K562 (cell line): ENCODE measurements around the gene GPR35.

ENCODE experiments used
- CEBPB ChIP-seq: fragments of 450-650 bp; IDR thresholded peaks from 2 replicates; pipeline ENCODE4 v1.6.1; 2016; ENCODE audit warnings: missing genetic modification characterization, missing compliant biosample characterization
- FOXM1 ChIP-seq, 2 experiments: fragments of 450-650 bp in 1 of 2; sonication (generic) in 1 of 2; formaldehyde crosslinking in 1 of 2; IDR thresholded peaks; 2 replicates each; pipeline versions ENCODE4 v1.6.1 to v1.9.0; 2017 to 2022; ENCODE audit warnings: low read depth in 2 of 2, mild to moderate bottlenecking in 2 of 2, missing genetic modification reagents in 1 of 2, moderate library complexity in 1 of 2
- ILK ChIP-seq: fragments of 450-650 bp; IDR thresholded peaks from 2 replicates; pipeline ENCODE4 v1.6.1; 2016; ENCODE audit warnings: missing genetic modification characterization, low read depth, mild to moderate bottlenecking, missing compliant biosample characterization, moderate library complexity, borderline replicate concordance
- POLR2AphosphoS5 ChIP-seq: IDR thresholded peaks from 2 replicates; pipeline ENCODE4 v1.6.1; 2011; ENCODE audit warnings: mild to moderate bottlenecking, low read depth, low read length, moderate library complexity; ENCODE audit not compliant: control insufficient read depth, insufficient read depth
- YY1 ChIP-seq, 3 experiments: IDR thresholded peaks; 2 replicates each; pipeline ENCODE4 v1.6.1; 2011; ENCODE audit warnings: low read length in 2 of 3, mild to moderate bottlenecking in 2 of 3, moderate library complexity in 2 of 3, borderline replicate concordance in 1 of 3, control low read depth in 1 of 3, low read depth in 1 of 3; ENCODE audit not compliant: insufficient read depth in 3 of 3, insufficient replicate concordance in 2 of 3, control insufficient read depth in 1 of 3, insufficient read length in 1 of 3; ENCODE audit errors: extremely low read depth in 1 of 3
- TF ChIP-seq, protein P1 (sequence below): sonication (generic); formaldehyde crosslinking; IDR thresholded peaks from 2 replicates; pipeline ENCODE4 v1.8.0; 2022; ENCODE audit warnings: mild to moderate bottlenecking, missing genetic modification reagents
- TF ChIP-seq, protein P2 (sequence below): sonication (generic); formaldehyde crosslinking; IDR thresholded peaks from 2 replicates; pipeline ENCODE4 v1.8.0; 2022; ENCODE audit warnings: mild to moderate bottlenecking, missing genetic modification reagents
- TF ChIP-seq, protein P3 (sequence below): sonication (generic); formaldehyde crosslinking; IDR thresholded peaks from 2 replicates; pipeline ENCODE4 v1.9.0; 2022; ENCODE audit warnings: mild to moderate bottlenecking, missing genetic modification reagents
- TF ChIP-seq, protein P4 (sequence below), 3 experiments: IDR thresholded peaks in 2 of 3; conservative IDR thresholded peaks in 1 of 3; 2 replicates each; pipeline ENCODE4 v1.5.1; 2011 to 2012; ENCODE audit warnings: low read length in 3 of 3, mild to moderate bottlenecking in 3 of 3, control low read depth in 2 of 3, improper control_type of control experiment in 1 of 3, inconsistent platforms in 1 of 3, low read depth in 1 of 3, mixed read lengths in 1 of 3, moderate library complexity in 1 of 3; ENCODE audit not compliant: insufficient read depth in 2 of 3

DNA sequence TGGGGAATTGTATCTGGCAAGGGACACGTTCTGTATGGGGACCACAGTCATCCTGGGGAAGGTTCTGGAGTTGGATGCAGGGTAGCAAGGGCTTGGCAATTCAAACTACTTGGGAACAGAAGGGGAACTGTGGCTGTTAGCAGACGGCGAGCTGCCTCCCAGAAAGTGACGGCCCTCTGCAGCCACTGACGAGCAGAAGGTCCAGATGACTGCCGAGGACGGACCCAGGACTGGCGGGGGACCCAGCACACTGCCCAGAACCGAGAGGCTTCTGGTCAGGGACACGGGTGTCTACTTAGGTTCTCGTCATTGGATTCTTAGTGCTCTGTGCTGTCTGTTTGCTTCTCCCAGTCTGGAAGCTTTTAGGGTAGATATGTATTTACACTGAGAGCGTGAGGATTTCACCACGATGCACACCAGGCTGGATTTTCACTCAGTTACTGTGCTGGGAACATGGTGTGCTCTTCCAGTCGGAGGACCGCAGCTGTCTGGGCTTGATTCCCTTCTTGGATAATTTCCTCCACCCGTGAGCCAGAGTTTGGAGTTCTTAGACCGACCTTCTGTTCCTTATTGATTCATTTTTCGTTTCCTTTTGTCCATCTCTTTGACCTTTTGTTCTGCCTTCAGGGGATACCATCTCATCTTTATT lies 13.4 kb downstream of the GPR35 start:
- TF ChIP-seq YY1 (IDR thresholded peaks at IDR 0.05; ENCODE audit: borderline replicate concordance in 1 of 3, control insufficient read depth in 1 of 3, extremely low read depth in 1 of 3, insufficient read depth in 3 of 3, insufficient read length in 1 of 3, insufficient replicate concordance in 2 of 3, low read depth in 1 of 3, low read length in 2 of 3), result no peak
- no peak for TF ChIP-seq CEBPB (tag)
- TF ChIP-seq POLR2AphosphoS5, result no peak
- TF ChIP-seq, protein P1, sequence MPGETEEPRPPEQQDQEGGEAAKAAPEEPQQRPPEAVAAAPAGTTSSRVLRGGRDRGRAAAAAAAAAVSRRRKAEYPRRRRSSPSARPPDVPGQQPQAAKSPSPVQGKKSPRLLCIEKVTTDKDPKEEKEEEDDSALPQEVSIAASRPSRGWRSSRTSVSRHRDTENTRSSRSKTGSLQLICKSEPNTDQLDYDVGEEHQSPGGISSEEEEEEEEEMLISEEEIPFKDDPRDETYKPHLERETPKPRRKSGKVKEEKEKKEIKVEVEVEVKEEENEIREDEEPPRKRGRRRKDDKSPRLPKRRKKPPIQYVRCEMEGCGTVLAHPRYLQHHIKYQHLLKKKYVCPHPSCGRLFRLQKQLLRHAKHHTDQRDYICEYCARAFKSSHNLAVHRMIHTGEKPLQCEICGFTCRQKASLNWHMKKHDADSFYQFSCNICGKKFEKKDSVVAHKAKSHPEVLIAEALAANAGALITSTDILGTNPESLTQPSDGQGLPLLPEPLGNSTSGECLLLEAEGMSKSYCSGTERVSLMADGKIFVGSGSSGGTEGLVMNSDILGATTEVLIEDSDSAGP (CRISPR knock-in tag), result no peak
- TF ChIP-seq, protein P2, sequence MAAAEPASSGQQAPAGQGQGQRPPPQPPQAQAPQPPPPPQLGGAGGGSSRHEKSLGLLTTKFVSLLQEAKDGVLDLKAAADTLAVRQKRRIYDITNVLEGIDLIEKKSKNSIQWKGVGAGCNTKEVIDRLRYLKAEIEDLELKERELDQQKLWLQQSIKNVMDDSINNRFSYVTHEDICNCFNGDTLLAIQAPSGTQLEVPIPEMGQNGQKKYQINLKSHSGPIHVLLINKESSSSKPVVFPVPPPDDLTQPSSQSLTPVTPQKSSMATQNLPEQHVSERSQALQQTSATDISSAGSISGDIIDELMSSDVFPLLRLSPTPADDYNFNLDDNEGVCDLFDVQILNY, result no peak
- TF ChIP-seq FOXM1 (IDR thresholded peaks at IDR 0.05; ENCODE audit: low read depth), result no peak
- TF ChIP-seq FOXM1 (CRISPR knock-in tag; IDR thresholded peaks at IDR 0.05; ENCODE audit: low read depth), result no peak
- TF ChIP-seq ILK, result no peak
- TF ChIP-seq, protein P3, sequence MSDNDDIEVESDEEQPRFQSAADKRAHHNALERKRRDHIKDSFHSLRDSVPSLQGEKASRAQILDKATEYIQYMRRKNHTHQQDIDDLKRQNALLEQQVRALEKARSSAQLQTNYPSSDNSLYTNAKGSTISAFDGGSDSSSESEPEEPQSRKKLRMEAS, result no peak
- TF ChIP-seq, protein P4, sequence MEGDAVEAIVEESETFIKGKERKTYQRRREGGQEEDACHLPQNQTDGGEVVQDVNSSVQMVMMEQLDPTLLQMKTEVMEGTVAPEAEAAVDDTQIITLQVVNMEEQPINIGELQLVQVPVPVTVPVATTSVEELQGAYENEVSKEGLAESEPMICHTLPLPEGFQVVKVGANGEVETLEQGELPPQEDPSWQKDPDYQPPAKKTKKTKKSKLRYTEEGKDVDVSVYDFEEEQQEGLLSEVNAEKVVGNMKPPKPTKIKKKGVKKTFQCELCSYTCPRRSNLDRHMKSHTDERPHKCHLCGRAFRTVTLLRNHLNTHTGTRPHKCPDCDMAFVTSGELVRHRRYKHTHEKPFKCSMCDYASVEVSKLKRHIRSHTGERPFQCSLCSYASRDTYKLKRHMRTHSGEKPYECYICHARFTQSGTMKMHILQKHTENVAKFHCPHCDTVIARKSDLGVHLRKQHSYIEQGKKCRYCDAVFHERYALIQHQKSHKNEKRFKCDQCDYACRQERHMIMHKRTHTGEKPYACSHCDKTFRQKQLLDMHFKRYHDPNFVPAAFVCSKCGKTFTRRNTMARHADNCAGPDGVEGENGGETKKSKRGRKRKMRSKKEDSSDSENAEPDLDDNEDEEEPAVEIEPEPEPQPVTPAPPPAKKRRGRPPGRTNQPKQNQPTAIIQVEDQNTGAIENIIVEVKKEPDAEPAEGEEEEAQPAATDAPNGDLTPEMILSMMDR (IDR thresholded peaks at IDR 0.05 in 2 of 3, conservative IDR thresholded peaks at IDR 0.05 in 1 of 3; ENCODE audit: insufficient read depth in 2 of 3, low read depth in 1 of 3, low read length in 3 of 3), result no peak
